Left lobe of liver (tissue), 1 donor: Measurements from ENCODE around the gene MRE11. TPM values are rescaled to one million over a fixed set of nuclear protein-coding genes. Genes with fewer than 3 reads are reported as not detected.

Source experiments
- total RNA-seq: library from RNA; stranded (reverse); gene quantifications from one replicate; pipeline ENCODE4 v1.2.1, GENCODE V29; 2021
- donor health status: DM: no; HTN: yes; CAD: no.

The MRE11 gene
- total RNA-seq, 1 donor from 2014 or later: 3.9 TPM

Other genes starting within 250 kb of the MRE11 start
- not detected for gene IZUMO1R, start 189.3 kb downstream of the MRE11 start, total RNA-seq
- 0.28 TPM for gene GPR83, start 92.4 kb downstream of the MRE11 start, total RNA-seq
- gene ANKRD49, start 140 bp upstream of the MRE11 start, total RNA-seq: 4.3 TPM
- gene C11orf97, start 18.6 kb upstream of the MRE11 start, total RNA-seq: 0.35 TPM
- gene FUT4, start 50.1 kb upstream of the MRE11 start, total RNA-seq: 1.2 TPM
- gene PIWIL4, start 73.5 kb upstream of the MRE11 start, total RNA-seq: 0.28 TPM